ENCODE measurements around the gene KCNIP4.

The KCNIP4 gene

DNA sequence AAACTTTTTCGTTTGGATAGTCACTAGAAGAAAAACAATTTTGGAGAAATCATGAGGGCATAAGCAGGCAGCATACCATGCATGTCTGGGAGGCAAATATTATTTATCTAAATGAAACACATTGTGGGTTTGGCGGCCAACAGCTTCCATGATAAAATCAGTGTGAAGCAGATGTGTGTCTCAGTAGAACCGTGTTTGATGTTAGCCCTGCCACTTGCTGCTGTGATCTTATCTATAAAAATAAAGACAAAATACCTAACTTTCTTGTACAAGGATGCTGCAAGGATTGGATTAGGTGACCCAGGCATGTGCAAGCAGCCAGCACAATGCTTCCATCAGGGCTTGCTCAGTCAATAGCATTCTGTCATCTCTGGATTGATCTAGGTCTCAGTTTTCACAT, 906.9 kb downstream of the KCNIP4 start:
- DNase-seq (ENCODE audit: low read depth), result no peak

DNA sequence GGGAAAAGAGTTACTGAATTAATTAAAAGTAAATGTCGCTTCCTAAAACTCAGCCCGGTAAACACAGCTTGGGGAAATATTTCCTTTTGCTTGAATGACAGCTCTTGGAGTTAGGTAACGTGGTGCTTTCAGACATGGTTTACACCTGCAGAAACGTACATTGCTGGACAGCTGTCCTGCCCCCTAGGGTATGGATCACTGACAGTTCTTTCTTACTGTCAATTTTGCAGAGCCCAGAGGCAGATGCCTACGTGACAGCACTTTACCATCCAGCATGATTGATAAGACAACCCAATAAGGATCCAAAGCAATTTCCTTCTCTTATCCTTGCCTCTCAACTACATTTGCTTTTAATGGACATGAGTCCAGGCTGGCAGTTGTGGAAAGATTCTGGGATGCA, 913.8 kb downstream of the KCNIP4 start:
- DNase-seq (ENCODE audit: low read depth), result no peak

DNA sequence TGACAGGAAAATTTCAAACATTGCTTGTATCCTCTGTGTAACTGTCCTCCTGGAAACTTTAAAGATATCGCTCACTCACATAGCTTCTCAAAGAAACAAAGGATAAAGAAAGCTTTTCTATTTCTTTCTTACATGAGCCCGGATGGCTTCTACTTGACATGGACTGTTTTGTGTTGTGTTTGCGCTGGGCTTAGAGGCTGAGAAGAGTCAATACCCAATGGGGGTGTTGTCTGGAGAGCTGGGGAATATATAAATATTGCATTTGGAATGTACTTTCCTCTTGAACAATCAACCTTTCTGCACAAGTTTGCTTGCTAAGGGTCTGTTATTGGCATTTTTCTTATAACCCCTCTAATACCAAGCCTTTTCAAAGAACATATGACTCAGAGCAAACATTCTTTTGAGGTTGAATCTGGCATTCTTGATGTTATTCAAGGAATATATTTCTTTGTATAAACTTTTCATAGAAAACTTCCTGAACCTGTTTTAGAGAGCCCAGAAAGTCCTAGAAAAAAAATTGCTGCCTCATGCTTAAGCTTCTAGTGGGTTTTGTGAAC, 916.4 kb downstream of the KCNIP4 start:
- no peak for DNase-seq (ENCODE audit: low read depth)

DNA sequence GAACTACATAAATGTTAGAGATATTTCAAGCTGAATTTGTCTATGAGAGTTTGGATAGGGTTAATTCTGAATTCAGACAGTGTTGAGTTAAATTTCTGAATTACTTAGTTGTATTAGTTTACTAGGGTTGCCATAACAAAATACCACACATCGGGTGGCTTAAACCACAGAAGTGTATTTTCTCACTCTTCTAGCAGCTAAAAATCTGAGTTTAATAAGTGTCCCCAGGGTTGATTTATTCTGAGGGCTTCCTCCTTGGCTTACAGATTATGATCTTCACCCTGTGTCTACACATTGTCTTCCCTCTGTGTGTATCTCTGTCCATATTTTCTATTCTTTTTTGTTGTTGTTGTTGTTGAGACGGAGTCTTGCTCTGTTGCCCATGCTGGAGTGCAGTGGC, 929.8 kb downstream of the KCNIP4 start:
- no peak for DNase-seq (ENCODE audit: low read depth)

DNA sequence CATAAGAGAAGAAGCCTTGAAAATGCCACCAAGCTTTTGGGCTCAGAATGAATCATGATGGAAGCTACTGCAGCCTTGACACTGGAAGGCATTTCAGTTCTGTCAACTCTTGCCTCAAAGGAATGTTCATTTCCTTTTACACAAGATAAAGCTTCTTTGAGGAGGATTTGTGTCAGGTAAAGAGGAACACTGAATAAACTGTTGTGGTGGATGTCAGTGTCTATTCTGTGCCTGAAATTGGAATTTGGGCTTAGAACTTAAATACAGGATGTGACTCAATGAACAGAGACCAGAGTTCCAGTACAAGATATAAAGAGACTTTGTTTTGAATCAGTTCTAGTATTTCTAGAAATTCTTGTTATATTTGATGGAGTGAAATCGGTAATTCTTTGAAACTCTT, 935.1 kb downstream of the KCNIP4 start:
- DNase-seq (ENCODE audit: low read depth), result no peak

DNA sequence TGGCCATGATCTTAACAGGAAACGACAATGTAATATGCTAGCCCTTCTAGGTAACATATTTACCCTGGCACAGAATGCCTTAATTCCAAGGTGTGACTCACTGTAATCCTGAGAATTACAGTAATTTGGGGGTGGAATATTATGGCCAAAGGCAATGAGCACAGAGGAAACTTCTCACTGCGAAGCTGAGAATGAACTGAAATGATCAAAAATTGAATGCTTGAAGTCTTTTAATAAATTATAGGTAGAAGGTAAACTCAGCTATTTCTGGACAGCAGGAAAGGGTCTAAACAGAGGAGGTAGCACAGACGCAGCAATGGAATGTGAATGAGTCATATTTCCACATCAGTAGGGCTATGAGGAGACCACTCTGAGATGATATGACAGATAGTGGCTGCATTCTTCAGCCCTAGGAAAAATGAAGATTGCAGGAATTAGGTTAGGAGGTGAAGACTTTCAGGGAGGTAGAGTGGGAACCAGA, 935.7 kb downstream of the KCNIP4 start:
- no peak for DNase-seq (ENCODE audit: low read depth)

DNA sequence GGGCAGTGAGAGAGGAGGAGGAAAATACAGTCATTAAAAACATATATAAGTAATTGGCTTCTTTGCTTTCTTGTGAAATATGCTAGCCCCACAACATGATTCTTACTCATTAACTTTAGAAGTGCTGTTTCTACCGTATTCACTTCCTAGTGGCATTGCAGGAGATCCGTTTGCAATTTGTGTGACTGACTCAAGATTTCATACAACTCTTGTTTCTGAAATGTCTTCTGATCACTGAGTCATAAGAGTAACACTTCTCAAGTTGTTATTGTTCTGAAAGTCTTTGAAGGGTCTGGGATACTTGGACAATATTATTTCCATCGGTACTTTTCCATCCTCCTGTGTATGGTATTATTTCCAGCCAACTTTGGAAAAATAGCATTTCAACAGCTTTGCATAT, 937.5 kb downstream of the KCNIP4 start:
- no peak for DNase-seq (ENCODE audit: low read depth)

DNA sequence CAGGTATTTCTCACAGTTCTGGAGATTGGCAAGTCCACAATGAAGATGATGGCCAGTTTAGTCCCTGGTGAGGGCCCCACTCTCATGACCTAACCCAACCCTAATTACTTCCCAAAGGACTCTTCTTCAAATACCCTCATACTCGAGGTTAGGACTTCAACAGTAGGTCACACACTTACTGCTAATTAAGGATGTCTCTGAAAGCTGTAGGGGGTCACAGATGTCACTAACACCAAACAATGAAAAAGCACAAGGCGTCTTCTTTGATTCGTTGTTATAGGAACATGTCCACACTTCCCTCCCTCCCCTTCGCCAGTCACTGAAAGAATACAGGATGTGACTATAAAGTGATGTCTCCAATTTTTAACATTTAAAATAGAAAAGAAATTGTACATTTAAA, 938.6 kb downstream of the KCNIP4 start:
- no peak for DNase-seq (ENCODE audit: low read depth)

DNA sequence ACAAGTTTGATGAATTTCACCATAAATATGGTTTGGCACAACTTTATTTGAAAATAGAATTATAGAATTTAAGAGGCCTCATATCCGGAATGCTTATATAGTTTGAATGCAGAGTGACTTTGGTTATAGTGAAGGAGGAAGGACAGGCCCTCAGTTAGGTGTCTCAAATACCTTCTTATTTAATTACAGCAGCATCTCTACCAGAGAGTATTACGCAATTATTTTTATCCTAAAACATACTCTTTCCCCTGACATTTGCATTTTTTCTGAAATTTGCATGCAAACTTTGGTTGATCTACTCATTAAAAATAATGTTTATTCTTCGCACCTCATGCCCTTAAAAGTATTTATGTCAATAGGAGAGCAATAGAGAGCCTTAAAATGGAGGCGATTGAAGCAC, 942.9 kb downstream of the KCNIP4 start:
- no peak for DNase-seq (ENCODE audit: low read depth)

DNA sequence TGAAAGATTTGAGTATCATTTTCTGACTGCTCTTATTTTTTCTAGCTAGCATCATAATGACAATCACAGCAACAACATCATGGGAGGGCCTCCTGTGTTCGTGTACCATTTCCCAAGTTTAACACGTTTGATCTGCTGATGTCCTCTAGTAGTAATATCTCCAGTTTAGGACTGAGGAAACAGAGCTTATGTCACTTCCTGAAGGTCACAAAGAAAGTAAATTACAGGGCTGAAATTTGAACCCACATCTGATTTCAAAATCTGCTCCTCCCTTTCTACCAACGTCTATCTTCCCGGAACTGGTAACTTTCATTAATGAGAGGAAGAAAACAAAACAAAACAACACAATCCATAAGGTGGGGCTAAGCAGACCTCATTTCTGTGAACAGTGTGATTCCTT, 945.6 kb downstream of the KCNIP4 start:
- DNase-seq (ENCODE audit: low read depth), result no peak

DNA sequence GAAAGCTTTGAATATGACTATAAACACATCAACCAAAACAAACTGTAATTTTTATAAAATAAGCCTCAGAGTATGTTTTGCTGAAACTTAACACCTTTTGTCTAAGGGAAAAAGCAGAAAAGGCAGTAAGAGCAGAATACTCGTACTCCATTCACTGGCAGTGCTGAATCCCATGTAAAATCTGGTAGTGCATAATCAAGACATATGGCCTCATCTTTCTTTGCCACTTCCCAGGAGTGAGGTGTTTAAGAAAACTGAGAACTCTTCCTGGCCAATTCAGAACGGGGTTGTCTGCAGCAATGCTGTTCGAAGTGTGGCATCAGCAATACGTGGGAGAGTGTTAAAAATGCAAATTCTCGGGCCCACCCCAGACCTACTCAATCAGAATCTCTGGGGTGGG, 946.3 kb downstream of the KCNIP4 start:
- DNase-seq (ENCODE audit: low read depth), result no peak

DNA sequence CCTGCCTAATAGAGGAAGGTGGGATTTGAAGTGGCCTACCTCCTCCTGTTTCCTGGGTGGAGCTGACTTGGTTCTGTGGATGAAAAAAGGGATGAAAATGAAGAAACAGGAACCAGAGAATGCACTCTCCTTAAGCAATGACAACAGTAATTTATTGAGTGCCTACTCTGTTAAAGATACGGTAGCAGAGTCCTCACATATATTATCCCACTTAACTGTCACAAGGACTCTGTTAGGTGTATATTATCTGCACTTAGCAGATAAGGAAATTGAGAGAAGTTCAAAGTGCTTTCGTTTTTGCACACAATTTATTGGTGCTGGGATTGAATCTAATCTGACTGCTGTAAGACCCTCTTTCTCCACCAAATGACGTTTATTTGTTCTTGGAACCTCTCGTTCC, 947.1 kb downstream of the KCNIP4 start:
- DNase-seq (ENCODE audit: low read depth), result no peak

DNA sequence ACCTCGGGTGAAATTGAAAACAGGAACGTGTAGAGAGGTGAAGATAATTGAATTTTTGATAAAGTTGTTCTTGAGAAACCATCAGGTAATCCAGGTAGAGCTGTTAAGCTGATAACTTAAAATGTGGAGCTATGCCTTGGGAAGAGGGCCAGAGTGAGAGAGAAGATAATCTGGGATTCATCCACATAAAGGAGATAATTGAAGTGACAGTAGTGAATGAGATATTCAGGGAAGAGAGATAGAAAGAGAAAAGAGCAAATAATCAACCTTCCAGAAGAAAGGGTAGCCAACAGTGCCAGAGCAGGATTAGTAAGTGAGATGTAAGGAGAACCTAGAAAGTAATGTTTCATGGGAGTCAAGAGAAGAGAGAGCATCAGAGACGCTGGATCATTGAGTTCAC, 950.7 kb downstream of the KCNIP4 start:
- no peak for DNase-seq (ENCODE audit: low read depth)

DNA sequence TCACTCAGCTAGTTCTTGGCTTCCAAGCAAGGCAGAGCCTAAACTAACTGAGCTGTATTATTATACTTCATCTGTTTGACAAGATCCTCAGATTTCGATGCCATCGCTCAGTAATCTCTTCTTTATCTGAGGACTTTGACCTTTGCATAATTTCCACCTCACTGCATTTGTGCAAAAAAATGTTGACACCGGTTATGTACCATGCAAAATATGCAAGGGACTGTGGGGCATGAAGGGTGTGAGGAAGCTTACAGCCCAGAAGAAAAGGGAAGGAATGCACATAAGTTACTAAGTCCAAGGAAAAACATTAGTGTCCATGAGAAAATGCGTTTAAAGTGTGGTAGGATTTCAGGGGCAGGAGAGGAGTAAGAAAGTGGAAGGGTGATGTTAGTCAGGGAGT, 953.0 kb downstream of the KCNIP4 start:
- DNase-seq (ENCODE audit: low read depth), result no peak

DNA sequence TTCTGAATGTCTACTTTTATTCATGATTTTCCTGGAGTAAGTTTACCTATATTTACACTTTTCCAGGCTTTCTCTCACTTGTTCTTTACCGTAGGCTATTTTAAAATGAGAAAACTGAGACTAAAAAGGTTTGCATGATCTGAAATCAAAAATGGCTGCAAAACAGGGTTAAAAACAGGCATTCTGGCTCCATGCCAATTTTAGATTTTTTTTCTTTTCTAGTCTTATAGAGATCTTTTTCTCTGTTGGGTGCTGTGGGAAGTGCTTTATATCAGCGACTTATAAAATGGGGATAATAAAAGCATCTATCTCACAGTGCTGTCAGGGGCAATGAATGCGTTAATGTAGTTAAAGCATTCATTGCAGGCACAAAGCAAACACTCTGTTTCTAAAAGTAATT, 953.6 kb downstream of the KCNIP4 start:
- no peak for DNase-seq (ENCODE audit: low read depth)

DNA sequence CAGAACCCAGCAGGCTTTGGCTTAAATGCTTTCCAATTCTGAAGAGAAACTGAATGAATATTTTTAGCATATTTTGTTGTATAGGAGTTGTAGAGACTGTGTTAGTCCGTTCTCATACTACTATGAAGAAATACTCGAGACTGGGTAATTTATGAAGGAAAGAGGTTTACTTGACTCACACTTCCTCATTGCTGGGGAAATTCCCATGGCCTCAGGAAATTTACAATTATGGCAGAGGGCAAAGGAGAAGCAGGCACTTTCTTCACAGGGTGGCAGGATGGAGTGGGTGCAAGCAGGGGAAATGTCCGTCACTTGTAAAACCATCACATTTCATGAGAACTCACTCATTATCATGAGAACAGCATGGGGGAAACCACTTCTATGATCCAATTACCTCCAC, 956.6 kb downstream of the KCNIP4 start:
- no peak for DNase-seq (ENCODE audit: low read depth)

DNA sequence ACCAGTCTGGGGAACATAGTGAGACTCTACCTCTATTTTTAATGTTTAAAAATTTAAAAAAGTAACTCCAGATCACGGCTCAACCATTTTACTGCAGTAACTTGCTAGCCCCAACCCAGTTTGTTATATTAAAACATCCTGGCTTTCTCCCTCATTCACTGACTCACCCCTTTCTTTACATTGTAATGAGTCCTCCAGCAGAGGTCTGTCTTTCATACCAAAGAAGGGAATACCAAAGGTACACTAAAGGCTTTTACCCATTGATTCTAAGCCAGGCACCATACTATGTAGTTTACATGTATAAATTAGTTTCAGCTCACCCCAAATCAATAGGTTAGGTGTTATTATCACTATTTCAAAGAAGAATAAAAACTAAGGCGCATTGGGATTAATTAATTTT, 961.4 kb downstream of the KCNIP4 start:
- no peak for DNase-seq (ENCODE audit: low read depth)

DNA sequence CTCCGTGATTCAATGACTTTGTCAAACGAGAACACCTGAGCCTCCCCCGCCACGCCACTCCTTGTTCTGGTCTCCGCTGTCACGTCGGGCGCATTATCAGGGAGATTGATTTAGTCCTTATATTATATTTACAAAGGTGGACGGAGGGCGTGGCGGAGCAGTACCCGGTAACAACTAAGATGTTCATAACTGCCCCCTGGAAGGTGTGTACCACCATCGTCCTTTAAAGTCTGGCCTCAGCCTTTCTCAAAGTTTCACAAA, 964.1 kb downstream of the KCNIP4 start:
- DNase-seq (ENCODE audit: low read depth), result no peak

DNA sequence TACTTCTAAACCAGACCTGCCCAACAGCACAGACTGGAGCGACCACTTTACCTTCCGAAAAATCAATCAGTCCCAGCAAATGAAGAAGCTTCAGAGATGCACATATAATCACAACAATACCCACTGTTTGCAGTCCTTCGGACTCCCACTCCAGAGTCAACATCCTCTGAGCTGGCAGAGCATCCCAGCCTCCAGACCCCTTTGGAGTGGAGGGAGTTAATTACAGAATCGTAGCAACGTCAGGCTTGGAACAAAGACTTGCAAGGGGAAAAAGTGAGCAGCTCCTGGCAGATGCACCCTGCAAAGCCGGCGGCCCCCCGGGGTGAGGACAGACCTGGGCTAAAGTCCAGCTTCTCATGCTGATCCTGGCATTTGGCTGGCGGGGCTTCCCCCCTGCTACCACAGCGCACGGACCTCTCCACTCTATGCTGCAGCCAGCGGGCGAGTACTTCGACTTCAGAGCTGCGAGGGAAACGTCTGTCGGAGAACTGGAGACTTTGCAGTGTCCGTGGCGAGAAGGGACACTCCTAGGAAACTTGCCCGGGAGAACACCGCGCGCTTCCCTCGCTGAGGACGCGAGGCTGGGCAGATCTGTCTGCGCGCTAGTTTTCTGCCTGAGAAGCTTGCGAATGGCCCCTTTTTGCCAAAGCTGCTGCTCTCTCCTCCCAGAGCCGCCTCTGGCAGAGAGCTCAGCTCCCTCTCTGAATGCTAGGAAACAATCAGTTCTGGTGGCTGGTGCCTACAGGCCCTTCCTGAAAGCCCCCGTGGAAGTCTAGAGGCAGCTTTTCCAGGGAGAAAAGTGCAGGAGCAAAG, 964.6 kb downstream of the KCNIP4 start:
- DNase-seq (ENCODE audit: low read depth), result no peak

DNA sequence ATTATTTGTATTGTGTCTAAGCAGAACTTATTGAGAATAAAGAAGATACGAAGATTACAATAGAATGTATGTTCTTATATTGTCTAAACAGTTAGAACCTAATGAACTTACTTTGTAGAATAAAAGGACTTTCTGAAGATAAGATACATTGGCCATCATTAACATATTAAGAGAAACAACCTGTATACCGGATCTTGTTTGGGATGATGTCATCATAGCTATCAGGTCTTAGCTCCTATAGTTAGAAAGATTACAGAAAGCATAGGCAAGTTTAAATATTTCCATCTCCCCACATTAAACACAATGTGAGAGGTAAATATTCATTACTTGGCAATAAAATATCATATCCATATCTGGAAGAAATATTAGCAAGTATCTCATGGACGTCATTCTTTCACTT, 966.0 kb downstream of the KCNIP4 start:
- no peak for DNase-seq (ENCODE audit: low read depth)

DNA sequence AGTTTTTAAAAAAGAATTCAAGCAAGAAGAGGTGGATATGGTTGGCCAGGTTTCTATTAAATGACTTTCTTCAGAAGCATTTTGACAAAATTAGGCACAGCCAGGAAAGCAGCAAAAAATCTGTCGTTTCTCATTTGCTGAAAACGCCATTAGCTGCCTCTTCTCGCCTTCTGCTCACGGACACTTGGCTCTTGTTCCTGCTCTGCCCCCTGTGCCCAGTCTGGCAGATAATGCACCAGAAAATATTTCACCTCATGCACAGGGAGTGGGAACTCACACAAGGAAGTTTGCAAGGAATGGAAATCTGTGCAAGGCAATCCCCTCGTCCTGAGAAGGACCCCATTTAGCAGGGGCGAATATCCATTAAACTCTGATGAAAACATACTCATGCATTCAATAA, 988.3 kb downstream of the KCNIP4 start:
- DNase-seq (ENCODE audit: low read depth), result no peak

DNA sequence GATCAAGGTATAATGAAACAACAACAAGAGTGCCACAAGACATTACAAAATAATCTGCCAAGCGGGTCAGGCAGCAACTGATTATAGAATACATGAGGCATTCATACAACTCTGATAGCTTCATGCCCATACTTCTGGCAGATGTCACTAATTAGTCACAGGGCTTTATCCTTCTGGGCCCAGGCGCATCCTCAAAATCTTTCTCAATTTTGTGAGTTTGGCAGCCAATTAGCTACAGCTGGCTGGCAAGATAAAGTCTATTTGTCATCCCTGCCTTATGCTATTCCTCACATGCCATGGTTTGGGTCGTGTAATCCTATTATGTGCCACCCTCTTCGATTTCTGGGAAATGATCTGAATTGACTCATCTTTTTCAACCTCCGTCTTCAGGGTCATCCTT, 994.0 kb downstream of the KCNIP4 start:
- DNase-seq (ENCODE audit: low read depth), result no peak

DNA sequence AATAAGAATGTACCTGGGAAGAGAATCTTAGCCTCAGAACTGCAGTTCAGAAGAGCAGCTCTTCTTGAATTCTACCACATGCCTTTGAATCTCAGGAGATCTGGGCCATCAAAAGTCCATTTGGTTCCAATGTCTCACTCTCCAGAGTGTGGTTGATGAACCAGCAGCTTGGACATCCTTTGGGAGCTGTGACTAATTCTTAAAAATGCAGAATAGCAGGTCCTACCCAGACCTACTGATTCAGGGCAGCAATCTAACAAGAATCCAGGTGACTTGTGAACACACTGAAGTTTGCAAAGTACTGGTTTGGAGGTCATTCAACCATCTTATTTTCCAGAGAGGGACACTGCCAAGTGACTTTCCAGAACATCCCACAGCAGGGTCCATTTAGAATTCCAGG, 1003.6 kb downstream of the KCNIP4 start:
- no peak for DNase-seq (ENCODE audit: low read depth)

DNA sequence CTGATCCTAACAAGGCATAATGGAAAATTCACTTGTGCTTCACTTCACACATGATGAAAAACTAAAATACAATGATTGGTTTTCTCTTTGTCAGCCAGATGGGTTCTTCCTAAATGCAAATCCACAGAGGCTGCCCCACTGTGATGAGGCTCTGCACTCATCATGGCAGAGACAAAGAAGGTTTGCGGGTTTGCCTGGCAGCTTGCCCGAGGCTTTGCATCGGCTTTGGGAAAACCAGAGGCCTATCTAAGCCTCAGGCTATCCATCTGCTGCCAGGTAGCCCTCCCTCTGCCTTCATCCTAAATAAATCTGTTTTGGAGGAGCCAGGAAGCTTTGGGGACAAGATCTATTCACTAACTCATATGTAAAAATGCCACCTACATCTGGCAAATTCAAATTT, 1004.1 kb downstream of the KCNIP4 start:
- no peak for DNase-seq (ENCODE audit: low read depth)

Data from activated T-cell treated with anti-CD3 and anti-CD28 coated beads for 1 hour (primary cell).